Measurements from ENCODE around the gene NDUFS6.
"Not testable (repeated sequence)": the region's sequence is repeated elsewhere in the genome, so short reads cannot be mapped to it uniquely, and the experiment has no call there.

NDUFS6 gene

GRCh38 chr5:1835431-1835830, 34.2 kb downstream of the NDUFS6 start:
- no peak for DNase-seq

- DNase-seq, result no peak
These were observed 35.1 kb downstream of the NDUFS6 start for GRCh38 chr5:1836176-1836890.

GRCh38 chr5:1836891-1837880, 36.0 kb downstream of the NDUFS6 start:
- no peak for DNase-seq

GRCh38 chr5:1838013-1838412, 36.8 kb downstream of the NDUFS6 start:
- DNase-seq, result no peak

- DNase-seq, result no peak
These were observed 38.9 kb downstream of the NDUFS6 start for GRCh38 chr5:1840071-1840547.

GRCh38 chr5:1840741-1841521, 39.7 kb downstream of the NDUFS6 start:
- no peak for DNase-seq

- no peak for DNase-seq
These were observed 41.0 kb downstream of the NDUFS6 start for GRCh38 chr5:1842004-1842819.

- not testable (repeated sequence) for DNase-seq
These were observed 42.6 kb downstream of the NDUFS6 start for GRCh38 chr5:1843761-1844160.

- no peak for DNase-seq
These were observed 43.7 kb downstream of the NDUFS6 start for GRCh38 chr5:1844708-1845436.

- no peak for DNase-seq
These were observed 44.5 kb downstream of the NDUFS6 start for GRCh38 chr5:1845696-1846095.

- DNase-seq, result no peak
These were observed 45.4 kb downstream of the NDUFS6 start for GRCh38 chr5:1846583-1846982.

GRCh38 chr5:1847056-1847455, 45.8 kb downstream of the NDUFS6 start:
- no peak for DNase-seq

GRCh38 chr5:1847611-1848010, 46.4 kb downstream of the NDUFS6 start:
- DNase-seq, result no peak

GRCh38 chr5:1850324-1851154, 49.3 kb downstream of the NDUFS6 start:
- DNase-seq, result no peak

GRCh38 chr5:1851290-1851934, 50.2 kb downstream of the NDUFS6 start:
- no peak for DNase-seq

GRCh38 chr5:1852324-1852947, 51.2 kb downstream of the NDUFS6 start:
- DNase-seq, result no peak

- no peak for DNase-seq
These were observed 52.3 kb downstream of the NDUFS6 start for GRCh38 chr5:1853531-1853930.

GRCh38 chr5:1855075-1855474, 53.9 kb downstream of the NDUFS6 start:
- DNase-seq, result no peak

GRCh38 chr5:1855596-1855995, 54.4 kb downstream of the NDUFS6 start:
- DNase-seq, result no peak

All from T-helper 9 cell (primary cell).